GM15510 (cell line): ENCODE measurements around the gene DCLK1.

Source experiments
- POLR2A ChIP-seq: IDR thresholded peaks from 3 replicates; pipeline ENCODE4 v1.6.1; 2011; ENCODE audit warnings: borderline replicate concordance; ENCODE audit not compliant: insufficient read length; ENCODE audit errors: extremely low read depth

The DCLK1 gene

GRCh38 chr13:35898041-35898440 is 233.1 kb downstream of the DCLK1 start:
- TF ChIP-seq POLR2A = no peak

- no peak for TF ChIP-seq POLR2A
Observed at GRCh38 chr13:35894636-35895035, 236.5 kb downstream of the DCLK1 start.

DNA sequence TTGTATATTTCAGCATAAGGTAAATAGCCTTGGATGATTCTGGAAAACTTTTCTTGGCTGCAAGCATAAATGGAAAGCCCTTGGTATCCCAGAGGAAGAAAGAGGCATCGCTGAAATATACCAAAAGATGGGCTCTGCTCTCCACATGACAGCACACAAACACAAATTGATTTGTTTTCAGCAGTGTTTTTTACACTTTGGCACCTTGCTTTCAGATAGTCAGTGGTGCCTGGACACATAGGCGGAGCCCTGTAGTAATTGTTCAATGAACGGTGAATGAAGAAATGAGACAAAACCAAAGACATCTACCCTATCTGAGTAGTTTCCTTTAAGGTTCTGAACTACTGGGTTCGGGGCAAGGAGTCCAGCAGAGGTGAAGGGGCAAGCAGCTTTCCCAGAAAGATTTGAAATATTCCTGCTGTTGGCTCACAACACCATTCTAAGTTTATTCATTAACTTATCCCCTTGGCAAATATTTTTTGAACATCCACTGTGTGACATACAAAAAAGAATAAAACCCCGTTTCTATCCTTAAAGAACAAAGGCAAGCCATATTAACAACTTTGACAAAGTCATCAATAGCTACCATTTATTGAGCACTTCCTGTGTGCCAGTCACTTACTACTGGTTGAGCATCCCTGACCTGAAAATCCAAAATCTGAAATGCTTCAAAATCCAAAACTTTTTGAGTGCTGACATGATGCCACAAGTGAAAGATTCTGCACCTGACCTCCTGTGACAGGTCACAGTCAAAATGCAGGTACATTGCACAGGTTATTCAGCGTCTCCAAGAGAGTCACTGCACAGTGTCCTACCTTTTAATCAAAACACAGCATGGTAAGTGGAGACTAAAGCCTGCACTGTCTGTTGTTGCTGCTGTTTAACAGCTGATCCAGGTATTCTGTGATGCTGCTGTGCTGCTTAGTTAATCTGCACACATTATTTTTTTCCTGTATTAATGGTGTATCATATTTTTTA is 238.1 kb downstream of the DCLK1 start:
- no peak for TF ChIP-seq POLR2A

GRCh38 chr13:35891507-35892441 is 239.4 kb downstream of the DCLK1 start:
- TF ChIP-seq POLR2A = no peak

GRCh38 chr13:35889560-35889959 is 241.6 kb downstream of the DCLK1 start:
- no peak for TF ChIP-seq POLR2A

DNA sequence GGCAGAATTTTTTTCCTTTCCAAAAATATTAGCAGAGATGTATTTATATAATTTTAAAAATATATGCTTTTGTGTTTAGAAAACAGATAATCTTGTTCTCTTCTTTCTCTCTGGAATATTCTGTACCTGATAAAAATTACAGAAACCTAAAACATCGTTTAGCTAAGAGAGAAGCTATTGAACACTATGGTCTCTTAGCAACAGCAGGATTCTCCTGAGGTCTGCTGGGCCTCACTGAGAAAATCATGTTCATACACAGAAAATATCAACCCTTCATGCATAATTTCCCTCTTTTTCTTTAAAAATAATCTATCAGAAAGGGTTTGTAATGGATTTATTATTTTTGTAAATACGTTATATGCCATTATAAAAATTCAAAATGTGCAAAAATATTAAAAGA is 242.2 kb downstream of the DCLK1 start:
- TF ChIP-seq POLR2A = no peak

GRCh38 chr13:35888457-35888883 is 242.7 kb downstream of the DCLK1 start:
- no peak for TF ChIP-seq POLR2A

DNA sequence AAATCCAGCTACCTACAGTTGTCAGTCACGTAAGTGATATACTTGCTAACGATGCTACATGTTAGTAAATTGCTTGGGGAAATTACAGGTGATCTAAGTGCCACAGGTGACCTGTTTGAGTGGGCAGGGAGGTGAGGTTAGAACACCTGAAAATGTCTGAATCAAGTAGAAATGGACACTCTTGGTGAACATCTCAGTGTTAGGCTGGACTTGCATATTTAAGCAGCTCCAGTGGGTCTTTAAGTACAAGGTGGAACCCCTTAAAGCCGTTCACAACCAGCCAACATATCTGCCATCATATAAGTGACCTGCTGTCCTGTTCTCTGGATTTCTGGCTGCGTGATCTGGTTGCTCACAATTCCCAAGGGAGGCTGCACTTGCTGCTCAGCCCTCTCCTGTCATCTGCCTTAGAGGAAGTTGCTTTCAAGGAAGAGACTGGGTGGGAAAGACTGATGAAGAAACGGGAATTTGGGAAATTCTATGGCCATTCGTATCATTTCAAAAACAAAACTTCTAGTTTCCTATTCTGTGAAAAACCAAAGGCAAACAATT is 244.0 kb downstream of the DCLK1 start:
- TF ChIP-seq POLR2A = no peak

GRCh38 chr13:35886332-35887114 is 244.7 kb downstream of the DCLK1 start:
- no peak for TF ChIP-seq POLR2A

GRCh38 chr13:35884211-35884760 is 246.9 kb downstream of the DCLK1 start:
- TF ChIP-seq POLR2A = no peak

- no peak for TF ChIP-seq POLR2A
Observed at GRCh38 chr13:35882722-35883497, 248.3 kb downstream of the DCLK1 start.

- TF ChIP-seq POLR2A = no peak
Observed at GRCh38 chr13:35881360-35881759, 249.8 kb downstream of the DCLK1 start.

DNA sequence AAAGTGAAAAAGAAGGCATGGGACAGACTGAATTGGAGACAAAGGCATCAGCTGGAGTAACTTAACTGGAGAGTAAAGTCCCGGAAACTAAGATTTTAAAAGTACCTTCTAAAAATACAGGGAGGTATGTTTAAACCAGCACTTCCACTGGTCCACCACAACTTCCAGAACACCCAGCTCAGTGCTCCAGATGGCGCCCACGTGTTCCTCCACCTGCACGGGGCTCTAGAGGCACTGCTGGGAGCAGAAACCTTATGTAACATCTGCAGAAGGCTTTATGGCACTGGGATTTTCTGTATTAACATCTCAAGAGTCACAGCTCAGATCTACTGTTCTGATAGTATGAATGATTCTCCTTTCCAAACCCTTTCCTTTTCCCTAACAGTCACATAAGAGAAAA is 252.1 kb downstream of the DCLK1 start:
- TF ChIP-seq POLR2A = no peak
